Ovary (tissue), 9 donors: ENCODE data around the gene IBA57. TPM values are rescaled to one million over a fixed set of nuclear protein-coding genes. Genes with fewer than 3 reads are reported as not detected.

Experiments used
- DNase-seq, 5 donors: peaks; one replicate each; pipeline ENCODE4 v3.0.0-alpha.2; 2019 to 2020
- H3K27ac ChIP-seq, 2 donors: fragments of 200-600 bp; one replicate each; pipeline versions ENCODE4 v1.5.1 to v1.8.0; 2019 to 2022
- H3K27me3 ChIP-seq: fragments of 200-600 bp; one replicate; pipeline ENCODE4 v1.8.0; 2022
- H3K36me3 ChIP-seq: fragments of 200-600 bp; sonication (generic); one replicate; pipeline ENCODE4 v1.5.1; 2019
- H3K4me1 ChIP-seq: one replicate; pipeline ENCODE4 v1.8.1; 2013; ENCODE audit warnings: mild to moderate bottlenecking, moderate library complexity; ENCODE audit not compliant: insufficient read depth
- H3K4me3 ChIP-seq: fragments of 200-600 bp; sonication (generic); one replicate; pipeline ENCODE4 v1.5.1; 2017
- H3K9me3 ChIP-seq, 2 donors: fragments of 200-600 bp in 1 of 2; sonication (generic) in 1 of 2; one replicate each; pipeline versions ENCODE4 v1.5.1 to v1.8.1; 2013 to 2019; ENCODE audit warnings: mild to moderate bottlenecking in 1 of 2, moderate library complexity in 1 of 2
- CTCF ChIP-seq, 3 donors: fragments of 450-650 bp in 2 of 3; fragments of 200-600 bp in 1 of 3; IDR thresholded peaks; one replicate each; pipeline versions ENCODE4 v1.5.1 to v1.8.0; 2016 to 2022; ENCODE audit warnings: antibody characterized with exemption in 3 of 3, mild to moderate bottlenecking in 1 of 3
- EP300 ChIP-seq: sonication (generic); formaldehyde crosslinking; IDR thresholded peaks from one replicate; pipeline ENCODE4 v1.6.1; 2017; ENCODE audit warnings: antibody characterized with exemption
- POLR2A ChIP-seq: fragments of 450-650 bp; IDR thresholded peaks from one replicate; pipeline ENCODE4 v1.6.1; 2017; ENCODE audit warnings: antibody characterized with exemption, mild to moderate bottlenecking, moderate library complexity
- WGBS, 3 donors: extraction: QIAGEN DNeasy Blood & Tissue Kit in 1 of 3; methylation state at CpG; one replicate each; pipeline versions ENCODE4 v1.1.5 to v1.1.7; 2013 to 2017; 5-methylcytosine and 5-hydroxymethylcytosine counted together
- intact Hi-C, 4 donors: fragments of 100-400 bp; cut with DNase I; formaldehyde crosslinking; loops; one replicate each; pipeline versions ENCODE4 v1.11.0 to v1.15.1; 2022 to 2023
- polyA plus RNA-seq, 2 donors: library from polyadenylated mRNA; stranded (reverse); fragments of 200-250 nt in 1 of 2; fragments of 350-450 nt in 1 of 2; fragmentation: Illumina TruSeq in 1 of 2; extraction: RNeasy Lipid Tissue Mini Kit (QIAGEN cat#74804) in 1 of 2; gene quantifications; one replicate each; pipeline ENCODE4 v1.2.3, GENCODE V29; 2013 to 2014
- small RNA-seq: library from RNA; depleted of rRNA; stranded (forward); fragments of <200 nt; gene quantifications from one replicate; pipeline ENCODE3, GENCODE V24; 2016
- total RNA-seq, 7 donors: library from RNA; depleted of rRNA in 2 of 7; stranded (reverse); fragments of >200 nt in 2 of 7; fragmentation: NEBNext Ultra II Directional in 3 of 7; extraction: Animal tissue kit (Norgen Biotek cat#: 25700) in 3 of 7; gene quantifications; one replicate each; pipeline versions ENCODE4 v1.1.0 to v1.2.4, GENCODE V29; 2016 to 2023
- donor health status: DM: no; HTN: no; CAD: no; lungs with moderate emphysema.
- donor health status: DM: no; HTN: no; CAD: no.
- donor health status: Bipolar disorder and iron deficiency.
- donor health status: DM: yes; HTN: yes; CAD: no.
- donor health status: DM: no; HTN: no; CAD: no.
- donor health status: DM: yes; HTN: yes; CAD: no.

Gene IBA57
- total and polyA plus RNA-seq, 9 donors = 2.8 to 14.5 (median 9.0) TPM

GRCh38 chr1:228231189-228231588, 65.6 kb downstream of the IBA57 start:
- intact Hi-C loops = no loop called here
- Histone ChIP-seq H3K27me3 (no peaks in the 10 kb centered on the region), H3K4me1 (no peaks in the 10 kb centered on the region), H3K27ac (no peak overlapping the region), H3K4me3 (no peak overlapping the region), H3K9me3 (no peaks in the 10 kb centered on the region), H3K36me3 (no peaks in the 10 kb centered on the region)
- no peak for TF ChIP-seq EP300
- TF ChIP-seq POLR2A = no peak
- no peak for TF ChIP-seq CTCF (IDR thresholded peaks at IDR 0.05)
- DNase-seq = no peak
- 83 to 91% (median 89%) methylated on average over 2 of the region's 2 CpGs for WGBS, 3 donors

Small RNAs within 50 kb of the gene (small RNA-seq; reads per million reads assigned to genes)
- not detected for gene AL359510.1

Other genes starting within 250 kb of the IBA57 start
- gene WNT9A, start 217.9 kb upstream of the IBA57 start, total RNA-seq = 10 to 100 TPM in 3 of 7 donors, 1 to 10 TPM in 4; 3.9 to 15.9 (median 9.8) TPM
- gene WNT9A, start 217.9 kb upstream of the IBA57 start, polyA plus RNA-seq = 10 to 100 TPM in 1 of 2 donors, 1 to 10 TPM in 1; 1.1 to 10.8 TPM
- gene WNT3A, start 158.8 kb upstream of the IBA57 start, total RNA-seq = not detected
- gene WNT3A, start 158.8 kb upstream of the IBA57 start, polyA plus RNA-seq = not detected
- 100 to 1,000 TPM; 209 to 345 (median 285) TPM for gene ARF1, start 83.1 kb upstream of the IBA57 start, total RNA-seq
- gene ARF1, start 83.1 kb upstream of the IBA57 start, polyA plus RNA-seq = 100 to 1,000 TPM; 179 to 307 TPM
- 10 to 100 TPM; 16.0 to 24.7 (median 21.0) TPM for gene C1orf35, start 62.5 kb upstream of the IBA57 start, total RNA-seq
- gene C1orf35, start 62.5 kb upstream of the IBA57 start, polyA plus RNA-seq = 10 to 100 TPM in 1 of 2 donors, 1 to 10 TPM in 1; 2.8 to 29.3 TPM
- gene MRPL55, start 56.5 kb upstream of the IBA57 start, total RNA-seq = 10 to 100 TPM; 36.4 to 98.5 (median 43.3) TPM
- 10 to 100 TPM; 14.6 to 87.5 TPM for gene MRPL55, start 56.5 kb upstream of the IBA57 start, polyA plus RNA-seq
- 100 to 1,000 TPM; 129 to 256 (median 171) TPM for gene GUK1, start 25.5 kb upstream of the IBA57 start, total RNA-seq
- gene GUK1, start 25.5 kb upstream of the IBA57 start, polyA plus RNA-seq = 100 to 1,000 TPM in 1 of 2 donors, 10 to 100 TPM in 1; 17.7 to 228 TPM
- 10 to 100 TPM in 2 of 7 donors, 1 to 10 TPM in 5; 2.2 to 12.6 (median 8.0) TPM for gene GJC2, start 15.9 kb upstream of the IBA57 start, total RNA-seq
- 1 to 10 TPM in 1 of 2 donors, under 1 TPM in 1; 0.18 to 2.3 TPM for gene GJC2, start 15.9 kb upstream of the IBA57 start, polyA plus RNA-seq
- 10 to 100 TPM; 21.7 to 37.1 (median 29.9) TPM for gene OBSCN, start 42.2 kb downstream of the IBA57 start, total RNA-seq
- 10 to 100 TPM in 1 of 2 donors, 1 to 10 TPM in 1; 3.5 to 11.9 TPM for gene OBSCN, start 42.2 kb downstream of the IBA57 start, polyA plus RNA-seq
- gene TRIM11, start 241.0 kb downstream of the IBA57 start, total RNA-seq = 10 to 100 TPM; 15.2 to 24.1 (median 20.0) TPM
- gene TRIM11, start 241.0 kb downstream of the IBA57 start, polyA plus RNA-seq = 10 to 100 TPM in 1 of 2 donors, 1 to 10 TPM in 1; 2.4 to 10.3 TPM